H1 (cell line): Measurements from ENCODE around the gene DENND4A. TPM values are rescaled to one million over a fixed set of nuclear protein-coding genes. Genes with fewer than 3 reads are reported as not detected.

Experiments
- CTCF ChIA-PET: fragments of 300-600 bp; sonication (Branson Sonifier 250); formaldehyde crosslinking; loops from one replicate; lab custom pipeline; 2021; ENCODE audit not compliant: partially characterized antibody; lab: Charles Lee
- POLR2A ChIA-PET: fragments of 300-600 bp; sonication (Branson Sonifier 250); formaldehyde crosslinking; loops from one replicate; lab custom pipeline; 2021; ENCODE audit warnings: inconsistent platforms; ENCODE audit not compliant: partially characterized antibody; lab: Charles Lee
- DNase-seq, 2 experiments: peaks; one replicate each; pipeline versions ENCODE4 v3.0.0 to v3.0.0-alpha.2; 2010 to 2022; ENCODE audit warnings: low spot score in 2 of 2, low read depth in 1 of 2, mixed read lengths in 1 of 2
- FAIRE-seq: peaks from 2 replicates; lab custom pipeline; 2011; peaks lifted over from hg19 to GRCh38; lab: Jason Lieb, UNC
- H2AFZ ChIP-seq: 2 replicates; pipeline ENCODE4 v1.8.1; 2012; ENCODE audit warnings: low read length, inconsistent platforms
- H2AK5ac ChIP-seq: 2 replicates; pipeline ENCODE4 v1.6.1; 2013; ENCODE audit warnings: low read depth, low read length
- H2BK120ac ChIP-seq: replicated peaks from 2 replicates; pipeline ENCODE3; 2013; ENCODE audit warnings: low read depth, low read length, inconsistent platforms
- H2BK12ac ChIP-seq: 2 replicates; pipeline ENCODE4 v1.6.1; 2013; ENCODE audit warnings: low read depth, low read length
- H2BK15ac ChIP-seq: 2 replicates; pipeline ENCODE4 v1.6.1; 2013; ENCODE audit warnings: low read length
- H2BK20ac ChIP-seq: 2 replicates; pipeline ENCODE4 v1.6.1; 2013; ENCODE audit warnings: low read length
- H2BK5ac ChIP-seq: 2 replicates; pipeline ENCODE4 v1.6.1; 2013; ENCODE audit warnings: low read depth, low read length
- H3K14ac ChIP-seq: 2 replicates; pipeline ENCODE4 v1.6.1; 2013; ENCODE audit warnings: inconsistent platforms; ENCODE audit not compliant: insufficient read length
- H3K18ac ChIP-seq: 2 replicates; pipeline ENCODE4 v1.6.1; 2013; ENCODE audit warnings: low read length; ENCODE audit errors: extremely low read depth
- H3K23ac ChIP-seq: 2 replicates; pipeline ENCODE4 v1.6.1; 2013; ENCODE audit warnings: inconsistent platforms; ENCODE audit not compliant: insufficient read length
- H3K23me2 ChIP-seq: 2 replicates; pipeline ENCODE4 v1.6.1; 2013; ENCODE audit warnings: low read depth, low read length
- H3K27ac ChIP-seq: 2 replicates; pipeline ENCODE4 v1.6.1; 2011; ENCODE audit warnings: low read depth, low read length, inconsistent platforms
- H3K27me3 ChIP-seq, 4 experiments: replicated peaks in 1 of 4; 1 replicate in 1 of 4; 2 replicates in 3 of 4; pipeline versions ENCODE4 v1.6.1 to v1.8.1; 2011 to 2013; ENCODE audit warnings: low read length in 3 of 4, mild to moderate bottlenecking in 3 of 4, inconsistent platforms in 2 of 4, mixed read lengths in 2 of 4, moderate library complexity in 1 of 4; ENCODE audit not compliant: control insufficient read depth in 3 of 4, insufficient read depth in 3 of 4; ENCODE audit errors: extremely low read depth in 1 of 4
- H3K36me3 ChIP-seq, 4 experiments: 2 replicates each; pipeline versions ENCODE4 v1.6.1 to v1.8.1; 2011 to 2013; ENCODE audit warnings: mild to moderate bottlenecking in 4 of 4, low read length in 3 of 4, moderate library complexity in 2 of 4, control low read depth in 1 of 4, inconsistent platforms in 1 of 4; ENCODE audit not compliant: insufficient read depth in 4 of 4, control insufficient read depth in 2 of 4
- H3K4ac ChIP-seq: replicated peaks from 2 replicates; pipeline ENCODE3; 2013; ENCODE audit warnings: low read length, low read depth, mixed read lengths, inconsistent platforms; ENCODE audit not compliant: insufficient read length
- H3K4me1 ChIP-seq, 4 experiments: replicated peaks in 1 of 4; 1 replicate in 1 of 4; 2 replicates in 3 of 4; pipeline versions ENCODE4 v1.6.1 to v1.8.1; 2011 to 2013; ENCODE audit warnings: low read length in 3 of 4, inconsistent platforms in 2 of 4, mixed read lengths in 1 of 4; ENCODE audit not compliant: insufficient read depth in 4 of 4, control insufficient read depth in 3 of 4
- H3K4me2 ChIP-seq, 2 experiments: 2 replicates each; pipeline versions ENCODE4 v1.6.1 to v1.8.1; 2011 to 2013; ENCODE audit warnings: low read depth in 2 of 2, low read length in 2 of 2, control low read depth in 1 of 2, inconsistent platforms in 1 of 2, mild to moderate bottlenecking in 1 of 2; ENCODE audit not compliant: insufficient read depth in 1 of 2
- H3K4me3 ChIP-seq, 4 experiments: fragments of 200-600, 300-600 bp in 1 of 4; sonication (generic), shearing (Covaris generic), sonication (Bioruptor Twin) in 1 of 4; 2 replicates each; pipeline versions ENCODE4 v1.5.1 to v1.8.1; 2011 to 2016; ENCODE audit warnings: low read length in 4 of 4, low read depth in 3 of 4, control low read depth in 2 of 4, inconsistent platforms in 2 of 4, mild to moderate bottlenecking in 2 of 4, mixed read lengths in 1 of 4, moderate library complexity in 1 of 4; ENCODE audit not compliant: insufficient read depth in 2 of 4; ENCODE audit errors: extremely low read depth in 1 of 4
- H3K56ac ChIP-seq: replicated peaks from 2 replicates; pipeline ENCODE3; 2013; ENCODE audit warnings: low read depth, mild to moderate bottlenecking, mixed read lengths, low read length, inconsistent platforms; ENCODE audit not compliant: insufficient read length
- H3K79me1 ChIP-seq: 2 replicates; pipeline ENCODE4 v1.6.1; 2013; ENCODE audit warnings: low read depth, low read length, control low read depth
- H3K79me2 ChIP-seq, 2 experiments: 2 replicates each; pipeline versions ENCODE4 v1.6.1 to v1.8.1; 2012 to 2013; ENCODE audit warnings: low read length in 2 of 2, mild to moderate bottlenecking in 2 of 2, inconsistent platforms in 1 of 2; ENCODE audit not compliant: insufficient read depth in 2 of 2, control insufficient read depth in 1 of 2
- H3K9ac ChIP-seq, 4 experiments: replicated peaks in 1 of 4; 1 replicate in 1 of 4; 2 replicates in 3 of 4; pipeline versions ENCODE4 v1.6.1 to v1.8.1; 2011 to 2013; ENCODE audit warnings: low read depth in 3 of 4, low read length in 3 of 4, control low read depth in 2 of 4, mild to moderate bottlenecking in 2 of 4, moderate library complexity in 2 of 4, inconsistent platforms in 1 of 4; ENCODE audit errors: extremely low read depth in 1 of 4
- H3K9me3 ChIP-seq, 2 experiments: 2 replicates each; pipeline versions ENCODE4 v1.6.1 to v1.8.1; 2012 to 2013; ENCODE audit warnings: mild to moderate bottlenecking in 2 of 2, moderate library complexity in 2 of 2, control low read depth in 1 of 2, inconsistent platforms in 1 of 2, low read depth in 1 of 2, low read length in 1 of 2, mixed read lengths in 1 of 2; ENCODE audit not compliant: insufficient read depth in 2 of 2
- H4K20me1 ChIP-seq, 2 experiments: replicated peaks in 1 of 2; 2 replicates each; pipeline versions ENCODE3 to v1.8.1; 2011 to 2013; ENCODE audit warnings: inconsistent platforms in 2 of 2, low read length in 2 of 2, mild to moderate bottlenecking in 1 of 2; ENCODE audit not compliant: insufficient read depth in 2 of 2, control insufficient read depth in 1 of 2
- H4K5ac ChIP-seq: 2 replicates; pipeline ENCODE4 v1.6.1; 2013; ENCODE audit warnings: low read length, low read depth, mixed read lengths, inconsistent platforms; ENCODE audit not compliant: insufficient read length
- H4K8ac ChIP-seq: 2 replicates; pipeline ENCODE4 v1.8.0; 2013; ENCODE audit warnings: mild to moderate bottlenecking, moderate library complexity, low read length, inconsistent platforms; ENCODE audit not compliant: insufficient read depth; ENCODE audit errors: extremely low read depth
- H4K91ac ChIP-seq: replicated peaks from 2 replicates; pipeline ENCODE3; 2013; ENCODE audit warnings: low read length, mixed read lengths, inconsistent platforms; ENCODE audit not compliant: insufficient read length
- ASH2L ChIP-seq: fragments of 200-600, 300-600 bp; sonication (generic); IDR thresholded peaks from one replicate; pipeline ENCODE4 v1.7.1; 2017; ENCODE audit warnings: low read length
- BACH1 ChIP-seq: IDR thresholded peaks from 2 replicates; pipeline ENCODE4 v1.6.1; 2012; ENCODE audit warnings: low read length, improper control_type of control experiment
- BRCA1 ChIP-seq: IDR thresholded peaks from 2 replicates; pipeline ENCODE4 v1.6.1; 2012; ENCODE audit warnings: low read depth, low read length, improper control_type of control experiment
- GABPA ChIP-seq: IDR thresholded peaks from 2 replicates; pipeline ENCODE4 v1.6.1; 2011; ENCODE audit warnings: mild to moderate bottlenecking, low read length, moderate library complexity, borderline replicate concordance; ENCODE audit not compliant: insufficient read depth
- MAFK ChIP-seq: IDR thresholded peaks from 2 replicates; pipeline ENCODE4 v1.6.1; 2012; ENCODE audit warnings: low read depth, mild to moderate bottlenecking, improper control_type of control experiment, low read length
- SIRT6 ChIP-seq: IDR thresholded peaks from one replicate; pipeline ENCODE4 v1.7.1; 2012; ENCODE audit warnings: low read length, inconsistent platforms
- TCF12 ChIP-seq: IDR thresholded peaks from 2 replicates; pipeline ENCODE4 v1.6.1; 2011; ENCODE audit warnings: low read depth, mild to moderate bottlenecking, low read length
- polyA plus RNA-seq, 7 experiments: library from polyadenylated mRNA; depleted of rRNA in 3 of 7; stranded (reverse) in 5 of 7; unstranded in 2 of 7; fragments of >200 nt in 5 of 7; fragments of 200-250 nt in 2 of 7; gene quantifications; 1 replicate in 5 of 7; 2 replicates in 1 of 7; 4 replicates in 1 of 7; pipeline versions ENCODE4 v1.2.1 to v1.2.3, GENCODE V29; 2011 to 2013; ENCODE audit warnings: missing spikeins in 2 of 7, mixed read lengths in 2 of 7
- total RNA-seq: library from RNA; stranded (reverse); fragmentation: NEBNext Ultra II Directional; extraction: Animal tissue kit (Norgen Biotek cat#: 25700); gene quantifications from 2 replicates; pipeline ENCODE4 v1.2.1, GENCODE V29; 2021
- TF ChIP-seq, protein P1 (sequence below): IDR thresholded peaks from 2 replicates; pipeline ENCODE4 v1.6.1; 2011; ENCODE audit warnings: low read length, improper control_type of control experiment
- TF ChIP-seq, protein P2 (sequence below), 3 experiments: IDR thresholded peaks; 1 replicate in 2 of 3; 2 replicates in 1 of 3; pipeline versions ENCODE4 v1.5.1 to v1.6.1; 2011; ENCODE audit warnings: low read length in 3 of 3, mild to moderate bottlenecking in 3 of 3, inconsistent platforms in 2 of 3, low read depth in 1 of 3, moderate library complexity in 1 of 3; ENCODE audit not compliant: insufficient read depth in 1 of 3; ENCODE audit errors: control extremely low read depth in 1 of 3
- TF ChIP-seq, protein P3 (sequence below): IDR thresholded peaks from 2 replicates; pipeline ENCODE4 v1.6.1; 2012; ENCODE audit warnings: low read length, inconsistent platforms

Gene DENND4A
- total and polyA plus RNA-seq, 2 of the 8 experiments (the other 6 are each of a cell fraction or from before 2014, with no cell fraction given), result 1.3 to 4.7 TPM

DNA sequence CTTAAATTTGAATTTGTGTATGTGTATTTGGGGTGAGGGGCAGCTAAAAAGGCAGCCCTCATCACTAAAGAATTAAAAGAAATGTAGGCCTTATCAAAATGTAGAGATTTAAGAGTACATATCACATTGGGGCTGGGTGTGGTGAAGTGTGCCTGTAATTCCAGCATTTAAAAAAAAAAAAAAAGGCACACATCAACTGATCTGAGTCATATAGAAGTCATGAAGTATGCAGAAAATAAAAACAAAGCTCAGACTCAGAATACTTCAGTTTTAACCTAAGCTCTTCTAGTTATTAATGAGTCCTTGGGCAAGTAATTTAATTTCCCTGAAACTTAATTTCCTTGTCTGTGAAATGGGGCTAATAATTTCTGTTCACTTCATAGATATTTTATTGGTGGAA lies 138.8 kb downstream of the DENND4A start:
- ChIA-PET POLR2A (no interaction called here), CTCF (interaction anchor here (0.8 to 8.7 kb wide), 2 partner anchors 14 to 80 kb away, joined by 3 to 81 read pairs; no protein-coding TSS in a partner anchor)
- no peaks in the 10 kb centered on the region for H3K27me3 ChIP-seq
- no peak overlapping the region for H2BK15ac ChIP-seq
- no peak overlapping the region for H2AK5ac ChIP-seq
- H2BK12ac ChIP-seq, result no peak overlapping the region
- FAIRE-seq (no peak), DNase-seq (no peak)
- no peaks in the 10 kb centered on the region for H3K9me3 ChIP-seq
- H4K5ac ChIP-seq, result no peak overlapping the region
- no peak overlapping the region for H4K8ac ChIP-seq
- H2BK20ac ChIP-seq, result no peak overlapping the region
- H3K4me2 ChIP-seq, result no peak overlapping the region
- no peaks in the 10 kb centered on the region for H4K20me1 ChIP-seq
- H2BK5ac ChIP-seq, result no peak overlapping the region
- H3K36me3 ChIP-seq, result no peaks in the 10 kb centered on the region
- H3K79me1 ChIP-seq, result no peaks in the 10 kb centered on the region
- H3K27ac ChIP-seq, result no peak overlapping the region
- H4K91ac ChIP-seq, result no peak overlapping the region
- no peak overlapping the region for H3K14ac ChIP-seq
- H3K4ac ChIP-seq, result no peak overlapping the region
- H2AFZ ChIP-seq, result no peak overlapping the region
- H3K23me2 ChIP-seq, result no peaks in the 10 kb centered on the region
- H3K79me2 ChIP-seq, result no peaks in the 10 kb centered on the region
- H3K4me3 ChIP-seq, result no peak overlapping the region
- no peak overlapping the region for H3K9ac ChIP-seq
- H2BK120ac ChIP-seq, result no peak overlapping the region
- H3K56ac ChIP-seq, result no peak overlapping the region
- no peak overlapping the region for H3K18ac ChIP-seq
- H3K4me1 ChIP-seq, result no peaks in the 10 kb centered on the region; a peak in 1 of 7 replicates
- H3K23ac ChIP-seq, result no peak overlapping the region
- TF ChIP-seq MAFK, result no peak
- no peak for TF ChIP-seq BACH1
- TF ChIP-seq SIRT6, result no peak
- TF ChIP-seq BRCA1, result no peak
- TF ChIP-seq, protein P1, sequence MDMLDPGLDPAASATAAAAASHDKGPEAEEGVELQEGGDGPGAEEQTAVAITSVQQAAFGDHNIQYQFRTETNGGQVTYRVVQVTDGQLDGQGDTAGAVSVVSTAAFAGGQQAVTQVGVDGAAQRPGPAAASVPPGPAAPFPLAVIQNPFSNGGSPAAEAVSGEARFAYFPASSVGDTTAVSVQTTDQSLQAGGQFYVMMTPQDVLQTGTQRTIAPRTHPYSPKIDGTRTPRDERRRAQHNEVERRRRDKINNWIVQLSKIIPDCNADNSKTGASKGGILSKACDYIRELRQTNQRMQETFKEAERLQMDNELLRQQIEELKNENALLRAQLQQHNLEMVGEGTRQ, result no peak
- no peak for TF ChIP-seq ASH2L
- TF ChIP-seq, protein P2, sequence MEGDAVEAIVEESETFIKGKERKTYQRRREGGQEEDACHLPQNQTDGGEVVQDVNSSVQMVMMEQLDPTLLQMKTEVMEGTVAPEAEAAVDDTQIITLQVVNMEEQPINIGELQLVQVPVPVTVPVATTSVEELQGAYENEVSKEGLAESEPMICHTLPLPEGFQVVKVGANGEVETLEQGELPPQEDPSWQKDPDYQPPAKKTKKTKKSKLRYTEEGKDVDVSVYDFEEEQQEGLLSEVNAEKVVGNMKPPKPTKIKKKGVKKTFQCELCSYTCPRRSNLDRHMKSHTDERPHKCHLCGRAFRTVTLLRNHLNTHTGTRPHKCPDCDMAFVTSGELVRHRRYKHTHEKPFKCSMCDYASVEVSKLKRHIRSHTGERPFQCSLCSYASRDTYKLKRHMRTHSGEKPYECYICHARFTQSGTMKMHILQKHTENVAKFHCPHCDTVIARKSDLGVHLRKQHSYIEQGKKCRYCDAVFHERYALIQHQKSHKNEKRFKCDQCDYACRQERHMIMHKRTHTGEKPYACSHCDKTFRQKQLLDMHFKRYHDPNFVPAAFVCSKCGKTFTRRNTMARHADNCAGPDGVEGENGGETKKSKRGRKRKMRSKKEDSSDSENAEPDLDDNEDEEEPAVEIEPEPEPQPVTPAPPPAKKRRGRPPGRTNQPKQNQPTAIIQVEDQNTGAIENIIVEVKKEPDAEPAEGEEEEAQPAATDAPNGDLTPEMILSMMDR (IDR thresholded peaks at IDR 0.05; ENCODE audit: control extremely low read depth in 1 of 3, insufficient read depth in 1 of 3, low read depth in 1 of 3, low read length in 3 of 3), result no peak
- TF ChIP-seq TCF12, result no peak
- TF ChIP-seq, protein P3, sequence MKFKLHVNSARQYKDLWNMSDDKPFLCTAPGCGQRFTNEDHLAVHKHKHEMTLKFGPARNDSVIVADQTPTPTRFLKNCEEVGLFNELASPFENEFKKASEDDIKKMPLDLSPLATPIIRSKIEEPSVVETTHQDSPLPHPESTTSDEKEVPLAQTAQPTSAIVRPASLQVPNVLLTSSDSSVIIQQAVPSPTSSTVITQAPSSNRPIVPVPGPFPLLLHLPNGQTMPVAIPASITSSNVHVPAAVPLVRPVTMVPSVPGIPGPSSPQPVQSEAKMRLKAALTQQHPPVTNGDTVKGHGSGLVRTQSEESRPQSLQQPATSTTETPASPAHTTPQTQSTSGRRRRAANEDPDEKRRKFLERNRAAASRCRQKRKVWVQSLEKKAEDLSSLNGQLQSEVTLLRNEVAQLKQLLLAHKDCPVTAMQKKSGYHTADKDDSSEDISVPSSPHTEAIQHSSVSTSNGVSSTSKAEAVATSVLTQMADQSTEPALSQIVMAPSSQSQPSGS, result no peak
- no peak for TF ChIP-seq GABPA
